ENCODE measurements around the gene ALDH7A1.

- TF ChIP-seq POLR2A (IDR thresholded peaks at IDR 0.05) (no peak), CTCF (IDR thresholded peaks at IDR 0.05) (no peak)
Observed at GRCh38 chr5:126534553-126534952, 60.5 kb downstream of the ALDH7A1 start.
